Ovary (tissue), 9 donors: ENCODE results near the gene CDO1. TPM values are rescaled to one million over a fixed set of nuclear protein-coding genes. Genes with fewer than 3 reads are reported as not detected.
A peak's percentile ranks its signal among the peaks of the same experiment; 100 is the strongest.

Experiments
- DNase-seq, 5 donors: peaks; one replicate each; pipeline ENCODE4 v3.0.0-alpha.2; 2019 to 2020
- H3K27ac ChIP-seq, 2 donors: fragments of 200-600 bp; one replicate each; pipeline versions ENCODE4 v1.5.1 to v1.8.0; 2019 to 2022
- H3K27me3 ChIP-seq: fragments of 200-600 bp; one replicate; pipeline ENCODE4 v1.8.0; 2022
- H3K36me3 ChIP-seq: fragments of 200-600 bp; sonication (generic); one replicate; pipeline ENCODE4 v1.5.1; 2019
- H3K4me1 ChIP-seq: one replicate; pipeline ENCODE4 v1.8.1; 2013; ENCODE audit warnings: mild to moderate bottlenecking, moderate library complexity; ENCODE audit not compliant: insufficient read depth
- H3K4me3 ChIP-seq: fragments of 200-600 bp; sonication (generic); one replicate; pipeline ENCODE4 v1.5.1; 2017
- H3K9me3 ChIP-seq, 2 donors: fragments of 200-600 bp in 1 of 2; sonication (generic) in 1 of 2; one replicate each; pipeline versions ENCODE4 v1.5.1 to v1.8.1; 2013 to 2019; ENCODE audit warnings: mild to moderate bottlenecking in 1 of 2, moderate library complexity in 1 of 2
- EP300 ChIP-seq: sonication (generic); formaldehyde crosslinking; IDR thresholded peaks from one replicate; pipeline ENCODE4 v1.6.1; 2017; ENCODE audit warnings: antibody characterized with exemption
- POLR2A ChIP-seq: fragments of 450-650 bp; IDR thresholded peaks from one replicate; pipeline ENCODE4 v1.6.1; 2017; ENCODE audit warnings: antibody characterized with exemption, mild to moderate bottlenecking, moderate library complexity
- WGBS, 3 donors: extraction: QIAGEN DNeasy Blood & Tissue Kit in 1 of 3; methylation state at CpG; one replicate each; pipeline versions ENCODE4 v1.1.5 to v1.1.7; 2013 to 2017; 5-methylcytosine and 5-hydroxymethylcytosine counted together
- intact Hi-C, 4 donors: fragments of 100-400 bp; cut with DNase I; formaldehyde crosslinking; loops; one replicate each; pipeline versions ENCODE4 v1.11.0 to v1.15.1; 2022 to 2023
- polyA plus RNA-seq, 2 donors: library from polyadenylated mRNA; stranded (reverse); fragments of 200-250 nt in 1 of 2; fragments of 350-450 nt in 1 of 2; fragmentation: Illumina TruSeq in 1 of 2; extraction: RNeasy Lipid Tissue Mini Kit (QIAGEN cat#74804) in 1 of 2; gene quantifications; one replicate each; pipeline ENCODE4 v1.2.3, GENCODE V29; 2013 to 2014
- total RNA-seq, 7 donors: library from RNA; depleted of rRNA in 2 of 7; stranded (reverse); fragments of >200 nt in 2 of 7; fragmentation: NEBNext Ultra II Directional in 3 of 7; extraction: Animal tissue kit (Norgen Biotek cat#: 25700) in 3 of 7; gene quantifications; one replicate each; pipeline versions ENCODE4 v1.1.0 to v1.2.4, GENCODE V29; 2016 to 2023
- TF ChIP-seq, protein P1 (sequence below), 3 donors: fragments of 450-650 bp in 2 of 3; fragments of 200-600 bp in 1 of 3; IDR thresholded peaks; one replicate each; pipeline versions ENCODE4 v1.5.1 to v1.8.0; 2016 to 2022; ENCODE audit warnings: antibody characterized with exemption in 3 of 3, mild to moderate bottlenecking in 1 of 3
- donor health status: DM: no; HTN: no; CAD: no; lungs with moderate emphysema.
- donor health status: DM: no; HTN: no; CAD: no.
- donor health status: Bipolar disorder and iron deficiency.
- donor health status: DM: yes; HTN: yes; CAD: no.
- donor health status: DM: no; HTN: no; CAD: no.
- donor health status: DM: yes; HTN: yes; CAD: no.

CDO1 gene
- total and polyA plus RNA-seq, 9 donors = 9.2 to 36.7 (median 16.6) TPM

- no peak overlapping the region for H3K4me3 ChIP-seq
- no peak overlapping the region for H3K27ac ChIP-seq
- intact Hi-C loops = no loop called here
- peaks cover 8% of the 10 kb centered on the region for H3K4me1 ChIP-seq
- 91 to 99% (median 94%) methylated on average over 3 of the region's 3 CpGs for WGBS, 3 donors
- no peaks in the 10 kb centered on the region for H3K9me3 ChIP-seq
- DNase-seq = no peak
- no peaks in the 10 kb centered on the region for H3K27me3 ChIP-seq
- no peaks in the 10 kb centered on the region for H3K36me3 ChIP-seq
- TF ChIP-seq EP300 = no peak
- TF ChIP-seq, protein P1, sequence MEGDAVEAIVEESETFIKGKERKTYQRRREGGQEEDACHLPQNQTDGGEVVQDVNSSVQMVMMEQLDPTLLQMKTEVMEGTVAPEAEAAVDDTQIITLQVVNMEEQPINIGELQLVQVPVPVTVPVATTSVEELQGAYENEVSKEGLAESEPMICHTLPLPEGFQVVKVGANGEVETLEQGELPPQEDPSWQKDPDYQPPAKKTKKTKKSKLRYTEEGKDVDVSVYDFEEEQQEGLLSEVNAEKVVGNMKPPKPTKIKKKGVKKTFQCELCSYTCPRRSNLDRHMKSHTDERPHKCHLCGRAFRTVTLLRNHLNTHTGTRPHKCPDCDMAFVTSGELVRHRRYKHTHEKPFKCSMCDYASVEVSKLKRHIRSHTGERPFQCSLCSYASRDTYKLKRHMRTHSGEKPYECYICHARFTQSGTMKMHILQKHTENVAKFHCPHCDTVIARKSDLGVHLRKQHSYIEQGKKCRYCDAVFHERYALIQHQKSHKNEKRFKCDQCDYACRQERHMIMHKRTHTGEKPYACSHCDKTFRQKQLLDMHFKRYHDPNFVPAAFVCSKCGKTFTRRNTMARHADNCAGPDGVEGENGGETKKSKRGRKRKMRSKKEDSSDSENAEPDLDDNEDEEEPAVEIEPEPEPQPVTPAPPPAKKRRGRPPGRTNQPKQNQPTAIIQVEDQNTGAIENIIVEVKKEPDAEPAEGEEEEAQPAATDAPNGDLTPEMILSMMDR (IDR thresholded peaks at IDR 0.05) = no peak
- TF ChIP-seq POLR2A = no peak
Observed at GRCh38 chr5:115849258-115849798, 32.9 kb upstream of the CDO1 start.

GRCh38 chr5:115847290-115847689 is 30.8 kb upstream of the CDO1 start:
- intact Hi-C loops = no loop called here

DNA sequence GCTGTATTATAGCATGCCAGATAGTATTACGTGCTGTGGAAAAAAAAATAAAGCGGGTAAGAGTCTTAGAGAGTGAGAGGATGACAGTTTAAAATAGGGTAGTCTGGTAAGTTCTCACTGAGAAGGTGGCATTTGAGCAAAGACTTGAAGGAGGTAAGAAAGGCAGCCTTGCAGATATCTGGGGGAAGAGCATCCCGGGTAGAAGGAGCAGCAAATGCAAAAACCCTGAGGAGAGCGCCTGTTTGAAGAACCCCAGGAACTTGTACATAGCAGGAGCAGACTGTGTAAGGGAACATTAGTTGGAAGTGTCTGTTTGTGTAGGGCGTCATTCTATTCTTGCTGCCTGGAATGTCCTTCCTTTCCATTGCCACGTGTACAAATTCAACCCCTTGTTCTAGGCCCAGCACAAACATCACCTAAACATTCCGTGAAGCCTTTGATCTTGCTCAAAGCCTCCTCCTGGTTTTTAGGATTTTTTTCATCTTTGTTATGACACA is 27.9 kb upstream of the CDO1 start:
- H3K4me3 ChIP-seq = no peak overlapping the region
- H3K36me3 ChIP-seq = no peaks in the 10 kb centered on the region
- H3K9me3 ChIP-seq = no peaks in the 10 kb centered on the region
- no peak overlapping the region for H3K27ac ChIP-seq
- intact Hi-C loops = loop anchor here in 1 of 4 donors (5.0 kb wide), 1 partner anchor 212 kb away; no protein-coding TSS in a partner anchor
- no peak for DNase-seq
- peaks cover 12% of the 10 kb centered on the region for H3K4me1 ChIP-seq
- H3K27me3 ChIP-seq = no peaks in the 10 kb centered on the region
- 82 to 87% (median 85%) methylated on average over 7 of the region's 7 CpGs for WGBS, 3 donors
- TF ChIP-seq EP300 (no peak), POLR2A (no peak)
- TF ChIP-seq, protein P1 (IDR thresholded peaks at IDR 0.05) = no peak

More at GRCh38 chr5:115847290-115847689, 30.8 kb upstream of the CDO1 start:
- Histone ChIP-seq H3K9me3 (no peaks in the 10 kb centered on the region), H3K36me3 (no peaks in the 10 kb centered on the region), H3K27me3 (no peaks in the 10 kb centered on the region), H3K4me1 (peaks cover 11% of the 10 kb centered on the region), H3K4me3 (no peak overlapping the region), H3K27ac (no peak overlapping the region)
- no peak for TF ChIP-seq POLR2A
- TF ChIP-seq EP300 = no peak
- TF ChIP-seq, protein P1 (IDR thresholded peaks at IDR 0.05) = no peak
- no peak for DNase-seq
- 87 to 90% (median 88%) methylated on average over 7 of the region's 7 CpGs for WGBS, 3 donors

GRCh38 chr5:115843444-115844130 is 27.1 kb upstream of the CDO1 start:
- TF ChIP-seq, protein P1 (IDR thresholded peaks at IDR 0.05) = no peak
- TF ChIP-seq POLR2A (no peak), EP300 (no peak)
- intact Hi-C loops = loop anchor here in 1 of 4 donors (5.0 kb wide), 1 partner anchor 211 kb away; no protein-coding TSS in a partner anchor
- Histone ChIP-seq H3K27ac (no peak overlapping the region), H3K4me3 (peak overlapping the region; percentile 98), H3K9me3 (no peaks in the 10 kb centered on the region), H3K4me1 (peaks cover 15% of the 10 kb centered on the region), H3K36me3 (no peaks in the 10 kb centered on the region), H3K27me3 (no peaks in the 10 kb centered on the region)
- 75 to 83% (median 79%) methylated on average over 6 of the region's 6 CpGs for WGBS, 3 donors
- no peak for DNase-seq
